Body of pancreas (tissue), 4 donors: Measurements from ENCODE around the gene ZNF219. TPM values are rescaled to one million over a fixed set of nuclear protein-coding genes. Genes with fewer than 3 reads are reported as not detected.

ENCODE experiments used
- ATAC-seq: fragments of 150-250 bp; one replicate; pipeline ENCODE4 v1.9.1; 2016
- DNase-seq, 4 donors: peaks; one replicate each; pipeline ENCODE4 v3.0.0-alpha.2; 2019
- H3K27ac ChIP-seq, 4 donors: fragments of 200-600 bp; sonication (generic); 1 replicate in 3 of 4; 2 replicates in 1 of 4; pipeline versions ENCODE4 v1.5.1 to v1.6.1; 2016 to 2019; ENCODE audit warnings: mild to moderate bottlenecking in 1 of 4, mixed read lengths in 1 of 4, moderate library complexity in 1 of 4
- H3K27me3 ChIP-seq, 2 donors: fragments of 200-600 bp; sonication (generic); one replicate each; pipeline ENCODE4 v1.6.0; 2016; ENCODE audit warnings: mild to moderate bottlenecking in 1 of 2
- H3K36me3 ChIP-seq, 2 donors: fragments of 200-600 bp; sonication (generic); replicated peaks in 1 of 2; 2 replicates each; pipeline ENCODE4 v1.5.1; 2016; ENCODE audit warnings: low read depth in 2 of 2; ENCODE audit not compliant: insufficient read depth in 1 of 2
- H3K4me1 ChIP-seq: fragments of 200-600 bp; sonication (generic); one replicate; pipeline ENCODE4 v1.6.0; 2016
- H3K4me3 ChIP-seq, 2 donors: fragments of 200-600 bp; sonication (generic); 1 replicate in 1 of 2; 2 replicates in 1 of 2; pipeline ENCODE4 v1.5.1; 2016 to 2019
- H3K9me3 ChIP-seq, 3 donors: fragments of 200-600 bp; sonication (generic); 1 replicate in 2 of 3; 2 replicates in 1 of 3; pipeline ENCODE4 v1.5.1; 2016
- CTCF ChIP-seq, 7 experiments: fragments of 450-650 bp in 4 of 7; fragments of 200-600 bp in 3 of 7; sonication (generic) in 3 of 7; IDR thresholded peaks; one replicate each; pipeline ENCODE4 v1.5.1; 2016 to 2019; ENCODE audit warnings: antibody characterized with exemption in 7 of 7
- POLR2A ChIP-seq, 3 donors: fragments of 450-650 bp; IDR thresholded peaks; one replicate each; pipeline ENCODE4 v1.6.1; 2016; ENCODE audit warnings: antibody characterized with exemption in 3 of 3, mild to moderate bottlenecking in 2 of 3
- WGBS, 2 donors: methylation state at CpG; one replicate each; pipeline ENCODE4 v1.1.5; 2017; 5-methylcytosine and 5-hydroxymethylcytosine counted together
- intact Hi-C: fragments of 100-400 bp; cut with DNase I; formaldehyde crosslinking; loops from one replicate; pipeline ENCODE4 v1.15.1; 2023
- total RNA-seq, 2 donors: library from RNA; depleted of rRNA; stranded (reverse); fragments of >200 nt; gene quantifications; one replicate each; pipeline ENCODE4 v1.1.0, GENCODE V29; 2016

ZNF219 gene
- 10 to 100 TPM; 28.3 to 39.2 TPM for total RNA-seq

- ATAC-seq, result peak; percentile 47
- H3K4me1 ChIP-seq, result peaks cover 29% of the 10 kb centered on the region
- intact Hi-C loops, result no loop called here
Observed at GRCh38 chr14:21098076-21098891, at the start of gene ZNF219. Gene ZNF219, minus strand, starts transcription at chr14:21098655. Its CDS starts 5,064 bp downstream, at chr14:21093591.

DNA sequence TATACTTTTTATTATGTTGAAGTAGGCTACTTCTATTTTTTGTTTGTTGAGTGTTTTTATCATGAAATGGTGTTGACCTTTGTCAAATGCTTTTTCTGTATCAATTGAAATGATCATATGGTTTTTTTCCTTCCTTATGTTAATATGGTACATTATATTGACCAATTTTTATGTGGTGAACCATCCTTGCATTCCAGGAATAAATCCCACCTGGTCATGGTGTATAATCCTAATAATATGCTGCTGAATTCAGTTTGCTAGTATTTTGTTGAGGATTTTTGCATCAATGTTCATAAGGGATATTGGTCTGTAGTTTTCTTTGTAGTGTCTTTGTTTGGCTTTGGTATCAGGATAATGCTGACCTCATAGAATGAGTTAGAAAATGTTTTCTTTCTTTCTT, 47.0 kb upstream of the ZNF219 start:
- no peaks in the 10 kb centered on the region for H3K4me1 ChIP-seq
- H3K27me3 ChIP-seq, result no peaks in the 10 kb centered on the region
- intact Hi-C loops, result no loop called here
- no peak for ATAC-seq
- peaks cover 0 to 13% (median 0%) of the 10 kb centered on the region in 3 donors for H3K9me3 ChIP-seq
- no peak for DNase-seq
- no peaks in the 10 kb centered on the region for H3K36me3 ChIP-seq
- H3K4me3 ChIP-seq, result no peak overlapping the region
- H3K27ac ChIP-seq, result no peak overlapping the region
- TF ChIP-seq POLR2A (IDR thresholded peaks at IDR 0.05) (no peak), CTCF (IDR thresholded peaks at IDR 0.05) (no peak)

More at GRCh38 chr14:21098076-21098891, at the start of gene ZNF219:
- peak in 2 of 7 experiments; percentile 8 to 11 for TF ChIP-seq CTCF (IDR thresholded peaks at IDR 0.05)
- TF ChIP-seq POLR2A (IDR thresholded peaks at IDR 0.05), result peak in 1 of 3 donors; percentile 38
- peak; percentile 49 to 64 (median 60) for DNase-seq
- no peaks in the 10 kb centered on the region for H3K36me3 ChIP-seq
- peak within 1 kb of the TSS; percentile 79 to 92 (median 88) for H3K27ac ChIP-seq
- H3K27me3 ChIP-seq, result no peaks in the 10 kb centered on the region
- H3K4me3 ChIP-seq, result peak within 1 kb of the TSS; percentile 35 to 40
- H3K9me3 ChIP-seq, result no peaks in the 10 kb centered on the region
- WGBS, 2 donors, result 2% methylated on average over 7 to 41 of the region's 90 CpGs

DNA sequence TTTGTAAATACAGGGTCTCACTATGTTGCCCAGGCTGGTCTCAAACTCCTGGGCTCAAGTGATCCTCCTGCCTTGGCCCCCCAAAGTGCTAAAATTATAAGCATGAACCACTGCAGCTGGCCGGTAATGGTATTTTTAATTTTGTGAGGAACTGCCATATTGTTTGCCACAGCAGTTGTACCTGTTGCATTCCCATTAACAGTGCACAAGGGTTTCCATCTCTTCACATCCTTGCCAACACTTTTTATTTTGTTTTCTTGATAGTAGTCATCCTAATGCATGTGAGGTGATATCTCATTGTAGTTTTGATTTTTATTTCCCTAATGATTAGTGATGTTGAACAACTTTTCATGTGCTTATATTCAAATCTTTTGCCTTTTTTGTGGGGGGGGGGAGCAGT, 43.9 kb upstream of the ZNF219 start:
- Histone ChIP-seq H3K4me1 (no peaks in the 10 kb centered on the region), H3K4me3 (no peak overlapping the region), H3K36me3 (no peaks in the 10 kb centered on the region), H3K27ac (no peak overlapping the region), H3K27me3 (no peaks in the 10 kb centered on the region), H3K9me3 (peaks cover 0 to 13% (median 0%) of the 10 kb centered on the region in 3 donors)
- WGBS, 2 donors, result 93 to 100% methylated on average over 1 of the region's 1 CpG
- intact Hi-C loops, result no loop called here
- DNase-seq, result no peak
- TF ChIP-seq POLR2A (IDR thresholded peaks at IDR 0.05) (no peak), CTCF (IDR thresholded peaks at IDR 0.05) (no peak)
- ATAC-seq, result no peak

DNA sequence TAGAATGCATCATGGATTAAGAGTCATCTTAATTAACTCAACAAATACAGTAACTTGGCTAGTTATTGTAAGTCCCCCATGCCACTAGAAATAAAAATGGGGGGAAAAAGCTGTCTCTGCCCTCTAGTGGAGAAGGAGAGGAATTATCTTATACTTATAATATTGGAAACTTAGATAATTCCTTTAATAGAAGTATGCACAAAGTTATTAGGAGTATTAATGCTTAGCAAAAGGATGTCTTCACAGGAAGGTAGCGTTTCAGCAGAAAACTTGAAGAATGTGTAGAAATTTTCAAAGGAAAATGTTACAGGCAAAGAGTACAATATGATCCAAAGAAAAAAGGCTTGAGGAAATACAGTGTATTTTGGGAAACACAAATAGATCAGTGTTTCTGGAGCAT, 37.6 kb upstream of the ZNF219 start:
- Histone ChIP-seq H3K27me3 (no peaks in the 10 kb centered on the region), H3K27ac (no peak overlapping the region), H3K4me3 (no peak overlapping the region), H3K36me3 (no peaks in the 10 kb centered on the region), H3K9me3 (no peaks in the 10 kb centered on the region), H3K4me1 (no peaks in the 10 kb centered on the region)
- intact Hi-C loops, result no loop called here
- DNase-seq (no peak), ATAC-seq (no peak)
- TF ChIP-seq POLR2A (IDR thresholded peaks at IDR 0.05) (no peak), CTCF (IDR thresholded peaks at IDR 0.05) (peak; percentile 17 to 65 (median 44))
- WGBS, 2 donors, result 8 to 22% methylated on average over 1 of the region's 1 CpG

- no peaks in the 10 kb centered on the region for H3K36me3 ChIP-seq
- H3K4me3 ChIP-seq, result no peak overlapping the region
- ATAC-seq, result no peak
- no peak for DNase-seq
- 23 to 42% methylated on average over 1 of the region's 1 CpG for WGBS, 2 donors
- H3K4me1 ChIP-seq, result no peaks in the 10 kb centered on the region
- no peak overlapping the region for H3K27ac ChIP-seq
- intact Hi-C loops, result no loop called here
- TF ChIP-seq CTCF (IDR thresholded peaks at IDR 0.05), result no peak
- TF ChIP-seq POLR2A (IDR thresholded peaks at IDR 0.05), result no peak
- H3K27me3 ChIP-seq, result no peaks in the 10 kb centered on the region
- no peaks in the 10 kb centered on the region for H3K9me3 ChIP-seq
Observed at GRCh38 chr14:21133901-21134300, 35.4 kb upstream of the ZNF219 start.
